Lower lobe of right lung (tissue), 2 donors: ENCODE measurements around the gene NEURL1B. TPM values are rescaled to one million over a fixed set of nuclear protein-coding genes. Genes with fewer than 3 reads are reported as not detected.

Experiments used
- ATAC-seq, 2 donors: fragments of 200-7000 bp; cut with Tn5 transposase; one replicate each; pipeline ENCODE4 v1.9.1; 2020 to 2022; ENCODE audit warnings: mild to moderate bottlenecking in 2 of 2, moderate library complexity in 2 of 2
- DNase-seq: peaks from one replicate; pipeline ENCODE4 v3.0.0-alpha.2; 2020
- H3K27ac ChIP-seq: fragments of 200-600 bp; one replicate; pipeline ENCODE4 v1.8.0; 2022
- H3K27me3 ChIP-seq: fragments of 200-600 bp; one replicate; pipeline ENCODE4 v1.8.0; 2022; ENCODE audit warnings: low read depth
- H3K36me3 ChIP-seq: fragments of 200-600 bp; one replicate; pipeline ENCODE4 v1.8.0; 2022; ENCODE audit warnings: mild to moderate bottlenecking
- H3K4me1 ChIP-seq: fragments of 200-600 bp; one replicate; pipeline ENCODE4 v1.8.0; 2022
- H3K4me3 ChIP-seq: fragments of 200-600 bp; one replicate; pipeline ENCODE4 v1.8.0; 2022; ENCODE audit warnings: mild to moderate bottlenecking
- H3K9me3 ChIP-seq: fragments of 200-600 bp; one replicate; pipeline ENCODE4 v1.8.0; 2022
- intact Hi-C: fragments of 100-400 bp; cut with DNase I; formaldehyde crosslinking; loops from one replicate; pipeline ENCODE4 v1.11.0; 2022
- total RNA-seq: library from RNA; stranded (reverse); fragmentation: NEBNext Ultra II Directional; extraction: Animal tissue kit (Norgen Biotek cat#: 25700); gene quantifications from one replicate; pipeline ENCODE4 v1.2.1, GENCODE V29; 2021
- TF ChIP-seq, protein P1 (sequence below): fragments of 200-600 bp; IDR thresholded peaks from one replicate; pipeline ENCODE4 v1.8.0; 2022; ENCODE audit warnings: antibody characterized with exemption, mild to moderate bottlenecking
- donor health status: DM: no; HTN: yes; CAD: no; lungs with severe emphysema.

The NEURL1B gene
- total RNA-seq, 1 donor from 2014 or later: 24.8 TPM

DNA sequence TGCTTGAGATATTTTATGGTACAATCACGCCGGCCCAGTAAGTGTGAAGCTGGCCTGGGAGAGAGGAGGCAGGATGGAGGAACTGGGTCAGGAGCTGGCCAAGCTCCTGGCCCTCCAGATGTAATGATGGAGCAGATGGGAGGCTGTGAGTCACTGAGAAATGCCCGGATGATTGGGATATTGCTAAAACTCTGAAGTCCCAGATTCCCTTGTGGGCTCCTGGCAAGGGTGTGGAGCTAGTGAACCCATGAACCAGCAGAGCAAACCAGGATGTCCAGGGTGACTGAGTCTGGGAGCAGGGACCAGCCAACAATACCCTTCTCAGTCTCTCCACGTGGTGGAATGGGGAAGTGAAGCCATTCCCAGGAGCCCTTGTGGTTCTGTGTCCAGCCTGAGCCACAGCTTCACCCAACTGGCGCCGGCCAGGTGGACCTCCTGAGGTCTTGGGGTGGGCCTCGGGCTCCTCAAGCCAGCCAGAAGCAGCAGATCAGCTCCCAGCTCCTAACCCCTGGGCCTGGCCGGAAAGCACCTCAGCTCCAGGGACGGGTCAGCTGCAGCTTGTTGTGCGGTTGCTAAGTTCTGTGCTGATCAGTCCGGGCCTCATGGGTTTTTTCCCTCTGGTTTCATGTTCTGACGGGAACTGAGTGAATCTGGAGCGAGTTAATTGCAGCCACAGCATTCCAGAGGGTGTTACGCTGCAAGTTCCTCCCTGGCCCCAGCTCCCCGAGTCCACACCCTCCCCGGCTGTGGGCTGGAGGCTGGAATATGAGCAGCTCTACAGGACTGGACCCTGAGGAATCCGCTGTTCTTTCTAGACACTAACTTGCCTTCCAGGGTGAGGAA is 92.3 kb downstream of the NEURL1B start:
- Histone ChIP-seq H3K27me3 (no peaks in the 10 kb centered on the region), H3K27ac (peak overlapping the region; percentile 97), H3K9me3 (no peaks in the 10 kb centered on the region), H3K36me3 (no peaks in the 10 kb centered on the region), H3K4me3 (no peak overlapping the region), H3K4me1 (peaks cover 30% of the 10 kb centered on the region)
- ATAC-seq (peak; percentile 88 to 91), DNase-seq (peak; percentile 78)
- TF ChIP-seq, protein P1, sequence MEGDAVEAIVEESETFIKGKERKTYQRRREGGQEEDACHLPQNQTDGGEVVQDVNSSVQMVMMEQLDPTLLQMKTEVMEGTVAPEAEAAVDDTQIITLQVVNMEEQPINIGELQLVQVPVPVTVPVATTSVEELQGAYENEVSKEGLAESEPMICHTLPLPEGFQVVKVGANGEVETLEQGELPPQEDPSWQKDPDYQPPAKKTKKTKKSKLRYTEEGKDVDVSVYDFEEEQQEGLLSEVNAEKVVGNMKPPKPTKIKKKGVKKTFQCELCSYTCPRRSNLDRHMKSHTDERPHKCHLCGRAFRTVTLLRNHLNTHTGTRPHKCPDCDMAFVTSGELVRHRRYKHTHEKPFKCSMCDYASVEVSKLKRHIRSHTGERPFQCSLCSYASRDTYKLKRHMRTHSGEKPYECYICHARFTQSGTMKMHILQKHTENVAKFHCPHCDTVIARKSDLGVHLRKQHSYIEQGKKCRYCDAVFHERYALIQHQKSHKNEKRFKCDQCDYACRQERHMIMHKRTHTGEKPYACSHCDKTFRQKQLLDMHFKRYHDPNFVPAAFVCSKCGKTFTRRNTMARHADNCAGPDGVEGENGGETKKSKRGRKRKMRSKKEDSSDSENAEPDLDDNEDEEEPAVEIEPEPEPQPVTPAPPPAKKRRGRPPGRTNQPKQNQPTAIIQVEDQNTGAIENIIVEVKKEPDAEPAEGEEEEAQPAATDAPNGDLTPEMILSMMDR: no peak
- intact Hi-C loops: no loop called here

GRCh38 chr5:172733974-172734346 is 92.9 kb downstream of the NEURL1B start:
- intact Hi-C loops: no loop called here
- no peaks in the 10 kb centered on the region for H3K27me3 ChIP-seq
- DNase-seq (no peak), ATAC-seq (peak; percentile 4 to 33)
- H3K27ac ChIP-seq: peak overlapping the region; percentile 97
- peaks cover 30% of the 10 kb centered on the region for H3K4me1 ChIP-seq
- H3K4me3 ChIP-seq: no peak overlapping the region
- H3K36me3 ChIP-seq: no peaks in the 10 kb centered on the region
- no peaks in the 10 kb centered on the region for H3K9me3 ChIP-seq
- TF ChIP-seq, protein P1: no peak

- no peak for DNase-seq
- ATAC-seq: no peak
- Histone ChIP-seq H3K4me1 (peaks cover 30% of the 10 kb centered on the region), H3K36me3 (no peaks in the 10 kb centered on the region), H3K27me3 (no peaks in the 10 kb centered on the region), H3K27ac (peak overlapping the region; percentile 97), H3K4me3 (no peak overlapping the region), H3K9me3 (no peaks in the 10 kb centered on the region)
- intact Hi-C loops: no loop called here
- TF ChIP-seq, protein P1: no peak
Observed at GRCh38 chr5:172735141-172735831, 94.2 kb downstream of the NEURL1B start.

DNA sequence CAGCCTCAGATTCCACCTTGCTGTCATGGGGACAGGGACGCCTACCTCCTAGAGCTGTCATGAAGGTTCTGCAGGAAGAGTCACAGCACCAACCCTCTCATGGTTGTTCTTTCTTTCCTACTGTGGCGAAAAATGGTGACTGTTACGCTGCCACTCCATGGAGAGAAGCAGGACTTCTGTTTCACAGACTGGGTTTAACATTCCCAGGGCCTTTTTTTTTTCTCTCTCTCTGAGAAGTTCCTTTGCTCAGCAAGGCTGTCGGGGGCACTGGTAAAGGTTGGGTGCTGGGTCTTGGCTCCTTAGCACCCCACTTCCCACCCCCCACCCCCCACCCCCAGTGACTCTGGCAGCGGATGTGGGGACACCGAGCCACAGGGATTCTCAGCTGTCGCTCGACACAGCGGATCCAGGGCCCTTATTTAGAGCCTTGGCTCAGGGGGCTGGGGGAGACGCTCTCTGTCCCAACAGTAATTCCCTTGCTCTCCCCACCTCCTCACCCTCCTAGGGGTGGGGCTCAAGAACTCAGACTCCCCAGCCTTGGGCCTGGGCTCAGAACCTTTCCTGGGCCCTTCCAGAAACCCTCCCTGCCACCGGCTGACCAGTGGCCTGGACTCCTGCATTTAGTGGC is 95.6 kb downstream of the NEURL1B start:
- H3K4me3 ChIP-seq: no peak overlapping the region
- DNase-seq (no peak), ATAC-seq (no peak)
- no peaks in the 10 kb centered on the region for H3K9me3 ChIP-seq
- H3K36me3 ChIP-seq: no peaks in the 10 kb centered on the region
- intact Hi-C loops: no loop called here
- H3K4me1 ChIP-seq: peaks cover 33% of the 10 kb centered on the region
- H3K27ac ChIP-seq: peak overlapping the region; percentile 46
- TF ChIP-seq, protein P1: no peak
- no peaks in the 10 kb centered on the region for H3K27me3 ChIP-seq

GRCh38 chr5:172739375-172739774 is 98.3 kb downstream of the NEURL1B start:
- TF ChIP-seq, protein P1: no peak
- H3K27ac ChIP-seq: no peak overlapping the region
- H3K36me3 ChIP-seq: no peaks in the 10 kb centered on the region
- intact Hi-C loops: no loop called here
- DNase-seq: no peak
- H3K27me3 ChIP-seq: no peaks in the 10 kb centered on the region
- no peak for ATAC-seq
- no peaks in the 10 kb centered on the region for H3K9me3 ChIP-seq
- H3K4me1 ChIP-seq: peaks cover 34% of the 10 kb centered on the region
- no peak overlapping the region for H3K4me3 ChIP-seq
